Fibroblast of lung (primary cell): ENCODE data around the gene SEC23A.

Source experiments
- EZH2 ChIP-seq: IDR thresholded peaks from 2 replicates; pipeline ENCODE4 v1.5.1; 2012; ENCODE audit warnings: low read length, control low read depth, mild to moderate bottlenecking; ENCODE audit errors: missing control alignments
- TF ChIP-seq, protein P1 (sequence below), 2 donors: IDR thresholded peaks in 1 of 2; conservative IDR thresholded peaks in 1 of 2; 1 replicate in 1 of 2; 2 replicates in 1 of 2; pipeline ENCODE4 v1.5.1; 2011 to 2012; ENCODE audit warnings: low read length in 2 of 2, control low read depth in 1 of 2, inconsistent platforms in 1 of 2, low read depth in 1 of 2, mild to moderate bottlenecking in 1 of 2

- TF ChIP-seq, protein P1, sequence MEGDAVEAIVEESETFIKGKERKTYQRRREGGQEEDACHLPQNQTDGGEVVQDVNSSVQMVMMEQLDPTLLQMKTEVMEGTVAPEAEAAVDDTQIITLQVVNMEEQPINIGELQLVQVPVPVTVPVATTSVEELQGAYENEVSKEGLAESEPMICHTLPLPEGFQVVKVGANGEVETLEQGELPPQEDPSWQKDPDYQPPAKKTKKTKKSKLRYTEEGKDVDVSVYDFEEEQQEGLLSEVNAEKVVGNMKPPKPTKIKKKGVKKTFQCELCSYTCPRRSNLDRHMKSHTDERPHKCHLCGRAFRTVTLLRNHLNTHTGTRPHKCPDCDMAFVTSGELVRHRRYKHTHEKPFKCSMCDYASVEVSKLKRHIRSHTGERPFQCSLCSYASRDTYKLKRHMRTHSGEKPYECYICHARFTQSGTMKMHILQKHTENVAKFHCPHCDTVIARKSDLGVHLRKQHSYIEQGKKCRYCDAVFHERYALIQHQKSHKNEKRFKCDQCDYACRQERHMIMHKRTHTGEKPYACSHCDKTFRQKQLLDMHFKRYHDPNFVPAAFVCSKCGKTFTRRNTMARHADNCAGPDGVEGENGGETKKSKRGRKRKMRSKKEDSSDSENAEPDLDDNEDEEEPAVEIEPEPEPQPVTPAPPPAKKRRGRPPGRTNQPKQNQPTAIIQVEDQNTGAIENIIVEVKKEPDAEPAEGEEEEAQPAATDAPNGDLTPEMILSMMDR (conservative IDR thresholded peaks at IDR 0.05 in 1 of 2, IDR thresholded peaks at IDR 0.05 in 1 of 2; ENCODE audit: low read depth in 1 of 2, low read length in 2 of 2), result no peak
- no peak for TF ChIP-seq EZH2
Observed at GRCh38 chr14:39109893-39110715, 7.1 kb upstream of the SEC23A start.
